OCI-M2 (cell line): Measurements from ENCODE around the gene CEP135.
"Not testable (repeated sequence)": the region's sequence is repeated elsewhere in the genome, so short reads cannot be mapped to it uniquely, and the experiment has no call there.

Experiments
- DNase-seq: peaks from one replicate; lab custom pipeline; 2025; ENCODE audit not compliant: unreplicated experiment; lab: John Stamatoyannopoulos, UW

The CEP135 gene

DNA sequence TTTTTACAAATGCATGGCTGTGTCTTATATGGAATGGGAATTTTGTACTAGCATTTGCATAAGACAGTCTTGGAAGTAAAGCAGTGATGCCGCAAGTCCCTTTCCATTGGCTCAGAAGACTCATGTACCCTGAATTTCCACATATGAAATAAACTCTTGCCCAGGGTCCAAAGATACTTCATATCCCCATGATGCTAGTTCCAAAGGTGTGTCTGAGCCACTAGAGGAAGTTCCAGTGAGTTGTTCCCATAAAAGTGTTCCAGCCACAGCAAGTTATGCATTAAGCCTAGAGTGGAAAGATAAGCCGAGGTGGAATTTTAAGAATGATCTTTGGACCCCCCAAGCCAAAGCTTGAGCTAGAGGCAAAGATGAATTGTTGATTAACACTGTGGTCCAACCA, 9.3 kb upstream of the CEP135 start:
- no peak for DNase-seq

DNA sequence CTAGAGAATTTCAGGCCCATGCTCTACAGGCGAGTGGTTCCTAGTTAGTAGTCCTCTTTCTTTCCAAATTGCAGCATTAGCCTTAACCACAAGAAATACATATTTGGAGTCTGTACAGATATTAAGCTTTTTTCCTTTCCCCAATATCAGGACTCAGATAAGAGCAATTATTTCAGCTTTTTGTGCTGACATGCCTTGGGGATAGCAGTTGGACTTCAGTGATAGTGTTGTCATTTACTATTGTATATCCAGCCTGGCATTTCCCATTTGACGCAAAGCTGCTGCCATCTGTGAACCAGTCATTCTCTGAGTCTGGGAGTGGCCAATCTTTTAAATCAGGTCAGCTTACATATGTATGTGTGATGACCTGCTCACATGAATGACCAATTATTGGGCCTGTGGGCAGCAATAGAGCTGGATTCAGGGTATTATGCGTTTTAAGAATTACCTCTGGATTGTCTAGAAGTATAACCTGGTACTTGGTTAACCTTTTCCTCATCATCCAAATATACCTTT, 6.8 kb upstream of the CEP135 start:
- no peak for DNase-seq

- DNase-seq, result peak; percentile 6
These were observed 1.4 kb upstream of the CEP135 start for GRCh38 chr4:55947254-55947882.

DNA sequence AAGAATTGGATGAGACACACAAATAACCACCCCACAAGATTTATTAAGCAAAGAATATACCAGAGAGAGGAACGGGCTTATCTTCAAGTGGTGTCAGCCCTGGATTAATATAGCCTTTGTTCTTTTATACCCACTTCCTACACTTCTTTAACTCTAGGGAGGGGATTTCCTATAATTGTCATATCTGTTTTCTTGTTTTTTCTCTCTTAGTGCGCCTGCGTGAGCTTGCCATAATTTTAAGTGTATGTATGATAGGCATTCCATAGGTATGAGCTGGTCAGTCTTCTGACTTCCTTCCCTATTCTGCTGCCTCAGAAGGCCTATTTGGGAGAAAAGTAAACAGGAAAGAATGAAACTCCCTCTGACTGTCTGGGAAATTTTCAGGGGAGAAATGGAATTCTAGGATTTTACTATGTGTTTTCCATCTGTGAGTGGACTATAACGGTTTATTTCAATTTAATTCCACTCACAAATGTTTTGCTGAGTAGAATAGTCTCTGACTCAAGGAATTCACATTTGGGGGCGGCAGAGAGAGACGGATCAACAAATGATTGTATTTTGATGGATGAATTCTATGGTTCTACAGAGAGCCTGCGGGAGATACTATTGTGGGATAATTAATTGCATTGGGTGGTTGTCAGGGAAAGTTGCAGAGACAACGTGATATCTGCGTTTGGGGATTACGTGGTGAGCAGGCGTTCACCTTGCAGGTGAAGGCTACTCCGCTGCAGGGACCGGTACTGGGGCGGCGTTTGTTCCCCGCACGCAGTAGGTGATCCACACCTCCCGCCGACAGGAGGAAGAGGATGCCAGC, 626 bp upstream of the CEP135 start:
- no peak for DNase-seq

GRCh38 chr4:55949482-55949802, 697 bp downstream of the CEP135 start:
- no peak for DNase-seq

DNA sequence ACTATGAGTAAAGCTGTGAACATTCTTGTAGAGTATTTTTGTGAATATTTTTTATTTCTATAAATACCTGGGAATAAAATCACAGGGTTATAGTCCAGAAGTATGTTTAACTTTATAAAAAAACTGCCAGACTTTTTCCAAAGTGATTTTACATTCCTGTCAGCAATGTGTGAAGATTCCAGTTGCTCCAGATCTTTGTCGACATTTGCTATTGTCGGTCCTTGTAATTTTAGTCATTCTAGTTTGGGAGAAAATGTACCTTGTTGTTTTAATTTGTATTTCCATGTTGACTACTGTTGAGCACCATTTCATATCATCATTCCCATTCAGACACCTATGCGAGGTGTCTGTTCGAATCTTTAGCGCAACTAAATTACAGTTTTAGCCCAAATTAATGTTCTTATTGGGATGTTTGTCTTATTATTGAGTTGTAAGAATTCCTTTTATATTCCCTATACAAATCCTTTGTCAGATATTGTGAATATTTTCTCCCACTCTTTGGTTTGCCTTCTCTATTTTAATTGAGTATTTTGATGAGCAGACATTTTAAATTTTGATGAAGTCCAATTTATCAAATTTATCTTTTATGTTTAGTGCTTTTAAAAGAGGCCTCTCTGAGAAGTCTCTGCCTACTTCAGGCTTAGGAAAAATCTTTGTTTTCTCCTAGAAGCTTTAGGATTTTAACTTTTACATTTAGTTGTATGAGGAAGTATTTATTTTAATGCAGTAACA, 2.6 kb downstream of the CEP135 start:
- no peak for DNase-seq

DNA sequence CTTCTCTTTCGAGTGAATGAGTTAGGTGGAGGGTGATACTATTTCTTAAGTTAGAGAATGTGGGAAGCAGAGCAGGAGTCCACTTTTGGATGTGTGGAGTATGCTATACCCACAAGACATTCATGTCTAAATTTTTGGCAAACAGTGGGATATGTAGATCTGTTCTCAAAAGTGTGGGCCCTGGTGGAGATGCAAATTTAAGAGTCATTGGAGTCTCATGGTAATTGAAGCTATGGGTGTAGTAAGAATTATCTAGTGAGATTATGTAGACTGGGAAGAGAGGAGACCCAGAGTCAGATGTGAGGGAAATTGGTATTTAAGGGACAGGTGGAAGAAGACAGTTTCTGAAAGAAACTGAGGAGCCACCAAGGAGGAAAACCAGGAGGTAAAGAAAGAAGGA, 7.0 kb downstream of the CEP135 start:
- no peak for DNase-seq

- DNase-seq, result no peak
These were observed 10.9 kb downstream of the CEP135 start for GRCh38 chr4:55959655-55960054.

DNA sequence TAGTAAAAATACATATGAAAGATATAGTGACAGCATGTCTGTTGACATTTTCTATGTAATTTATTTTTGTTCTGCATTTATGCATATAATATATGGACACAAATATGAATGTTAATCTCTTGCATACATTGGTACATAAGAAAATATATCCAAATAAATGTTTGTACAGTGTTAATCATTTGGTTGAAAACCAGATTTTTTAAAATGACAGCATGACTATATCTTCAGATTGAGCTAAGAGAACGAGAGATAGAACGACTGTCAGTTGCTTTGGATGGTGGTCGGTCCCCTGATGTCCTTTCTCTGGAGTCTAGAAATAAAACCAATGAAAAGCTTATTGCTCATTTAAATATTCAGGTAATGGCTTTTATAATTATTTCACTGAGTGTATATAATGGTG, 15.3 kb downstream of the CEP135 start:
- DNase-seq, result no peak

DNA sequence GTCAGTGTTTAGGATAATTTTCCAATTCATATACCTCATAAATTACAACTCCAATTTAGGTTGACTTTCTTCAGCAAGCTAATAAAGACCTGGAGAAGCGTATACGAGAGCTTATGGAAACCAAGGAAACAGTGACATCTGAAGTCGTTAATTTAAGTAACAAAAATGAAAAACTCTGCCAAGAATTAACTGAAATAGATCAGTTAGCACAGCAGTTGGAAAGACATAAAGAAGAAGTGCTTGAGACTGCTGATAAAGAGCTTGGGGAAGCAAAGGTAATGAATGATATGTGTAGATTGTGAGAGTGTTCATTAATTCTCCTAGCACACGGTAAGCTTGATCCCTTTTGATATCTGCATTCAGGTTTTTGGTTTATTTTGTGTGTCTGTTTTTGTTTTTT, 16.8 kb downstream of the CEP135 start:
- no peak for DNase-seq

DNA sequence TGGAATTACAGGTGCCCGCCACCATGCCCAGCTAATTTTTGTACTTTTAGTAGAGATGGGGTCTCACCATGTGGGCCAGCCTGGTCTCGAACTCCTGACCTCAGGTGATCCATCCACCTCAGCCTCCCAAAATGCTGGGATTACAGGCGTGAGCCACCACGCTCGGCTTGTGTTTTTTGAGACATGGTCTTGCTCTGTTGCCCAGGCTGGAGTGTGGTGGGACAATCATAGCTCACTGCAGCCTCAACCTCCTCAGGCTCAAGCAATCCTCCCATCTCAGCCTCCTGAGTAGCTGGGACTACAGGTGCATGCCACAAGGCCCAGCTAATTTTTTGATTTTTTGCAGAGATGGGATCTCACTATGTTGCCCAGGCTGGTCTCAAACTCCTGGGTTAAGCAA, 17.6 kb downstream of the CEP135 start:
- not testable (repeated sequence) for DNase-seq

DNA sequence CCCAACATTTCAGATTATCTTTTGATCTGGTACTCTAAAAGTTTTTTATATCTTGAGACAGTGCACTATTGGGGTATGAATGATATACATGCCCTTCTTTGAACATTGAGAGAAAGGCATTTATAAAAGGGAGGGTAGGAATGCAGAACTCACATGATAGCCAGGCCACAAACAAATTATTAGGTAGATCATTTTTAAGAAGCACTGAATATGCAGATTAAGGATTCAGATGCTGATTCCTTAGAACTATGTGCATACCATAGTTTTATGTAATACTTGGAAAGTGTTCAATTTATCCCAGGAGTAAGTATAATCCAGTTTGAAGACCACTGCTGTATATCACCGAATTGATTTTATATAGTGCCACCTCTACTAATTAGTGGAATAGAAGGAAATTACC, 18.6 kb downstream of the CEP135 start:
- DNase-seq, result no peak

DNA sequence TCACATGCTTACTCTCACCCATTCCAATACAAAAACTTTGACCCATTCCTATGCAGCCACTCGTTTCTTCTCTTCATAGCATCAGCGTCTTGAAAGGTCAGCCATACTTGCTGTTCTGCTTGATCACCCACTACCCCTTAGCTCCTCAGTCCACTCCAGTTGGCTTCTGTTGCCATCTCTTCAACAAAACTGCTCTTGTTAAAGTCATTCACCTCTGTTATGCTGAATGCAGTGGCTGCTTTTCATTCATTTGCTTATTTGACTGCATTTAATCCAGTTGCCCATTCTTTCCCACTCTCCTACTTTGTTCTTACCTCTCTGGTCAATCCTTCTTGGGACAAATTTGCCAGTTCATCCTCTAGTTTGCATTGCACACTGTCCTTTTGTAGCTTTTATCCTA, 24.9 kb downstream of the CEP135 start:
- DNase-seq, result no peak

DNA sequence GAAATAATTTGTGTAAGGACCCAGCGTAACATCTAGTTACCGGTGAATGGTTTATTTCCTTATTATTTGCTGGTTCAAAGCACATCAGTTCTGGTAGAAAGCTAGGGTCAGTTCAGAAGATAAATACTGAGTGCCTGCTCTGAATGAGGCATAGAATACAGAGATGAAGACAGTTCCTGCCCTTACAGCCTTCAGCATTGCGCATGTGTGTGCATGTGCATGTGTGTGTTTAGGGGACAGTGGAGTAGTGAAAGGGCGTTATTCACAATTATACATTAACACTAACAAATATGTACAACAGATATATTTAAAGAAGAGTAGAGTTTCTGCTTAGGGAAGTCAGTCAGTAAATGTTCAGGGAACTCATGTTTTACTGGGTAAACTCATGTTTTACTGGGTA, 29.1 kb downstream of the CEP135 start:
- no peak for DNase-seq

DNA sequence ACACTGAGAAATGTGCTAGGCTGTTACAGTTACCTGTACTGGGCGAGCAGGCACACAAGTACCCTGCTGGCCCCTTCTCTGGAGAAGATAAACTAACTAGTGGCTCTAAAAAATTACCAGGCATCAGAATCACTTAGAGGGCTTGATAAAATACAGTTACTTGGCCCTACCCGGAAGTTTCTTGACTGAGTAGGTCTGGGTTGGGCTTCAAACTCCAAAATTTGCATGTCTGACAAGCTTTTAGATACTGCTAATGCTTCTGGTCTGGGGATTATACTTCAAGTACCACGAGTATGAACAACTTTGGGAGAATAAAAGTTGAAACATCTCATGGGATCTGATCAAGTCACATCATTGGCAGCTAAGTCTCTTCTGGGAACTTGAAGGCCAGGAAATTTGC, 30.8 kb downstream of the CEP135 start:
- DNase-seq, result no peak

- no peak for DNase-seq
These were observed 32.0 kb downstream of the CEP135 start for GRCh38 chr4:55980725-55981124.

DNA sequence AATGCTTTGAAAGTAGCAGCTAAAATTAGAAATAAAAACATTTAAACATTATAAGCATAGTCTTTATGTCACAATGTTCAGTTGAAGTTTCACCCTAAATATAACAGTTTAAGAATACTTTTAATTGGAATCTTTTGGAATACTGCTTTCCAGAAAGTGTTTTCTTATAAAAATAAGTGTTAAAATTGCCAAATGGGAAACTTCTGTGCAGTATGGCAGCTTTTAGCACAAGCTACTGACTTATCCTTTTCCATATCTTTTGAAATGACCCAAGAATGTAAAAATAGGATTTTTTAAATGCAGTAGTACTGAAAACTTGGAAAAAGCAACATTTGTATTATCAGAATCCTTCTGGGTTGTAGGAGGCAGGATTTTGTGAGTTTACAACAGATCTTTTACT, 34.2 kb downstream of the CEP135 start:
- no peak for DNase-seq

GRCh38 chr4:55989766-55990165, 41.0 kb downstream of the CEP135 start:
- DNase-seq, result no peak

- DNase-seq, result peak; percentile 39
These were observed 45.4 kb downstream of the CEP135 start for GRCh38 chr4:55993994-55994663.

GRCh38 chr4:55996646-55997045, 47.9 kb downstream of the CEP135 start:
- no peak for DNase-seq

DNA sequence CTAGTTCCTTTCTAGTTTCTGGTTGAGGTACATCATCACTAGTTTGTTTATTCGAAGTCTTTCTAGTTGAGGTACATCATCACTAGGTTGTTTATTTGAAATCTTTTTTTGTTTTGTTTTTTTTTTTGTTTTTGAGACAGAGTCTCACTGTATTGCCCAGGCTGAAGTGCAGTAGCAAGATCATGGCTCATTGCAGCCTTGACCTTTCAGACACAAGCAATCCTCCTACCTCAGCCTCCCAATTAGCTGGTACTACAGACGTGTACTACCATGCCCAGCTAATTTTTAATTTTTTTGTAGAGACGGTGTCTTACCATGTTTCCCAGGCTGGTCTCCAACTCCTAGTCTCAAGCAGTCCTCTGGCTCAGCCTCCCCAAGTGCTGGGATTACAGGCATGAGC, 54.9 kb downstream of the CEP135 start:
- no peak for DNase-seq

- DNase-seq, result peak; percentile 44
These were observed 55.5 kb downstream of the CEP135 start for GRCh38 chr4:56004235-56004634.
